GM18909 (cell line): ENCODE measurements around the gene HCRTR1.

Source experiments
- ATAC-seq: cut with Tn5 transposase; IDR thresholded peaks from one replicate; pipeline ENCODE4 v1.9.1; 2021; ENCODE audit warnings: mild to moderate bottlenecking; ENCODE audit not compliant: unreplicated experiment, poor library complexity

The HCRTR1 gene

DNA sequence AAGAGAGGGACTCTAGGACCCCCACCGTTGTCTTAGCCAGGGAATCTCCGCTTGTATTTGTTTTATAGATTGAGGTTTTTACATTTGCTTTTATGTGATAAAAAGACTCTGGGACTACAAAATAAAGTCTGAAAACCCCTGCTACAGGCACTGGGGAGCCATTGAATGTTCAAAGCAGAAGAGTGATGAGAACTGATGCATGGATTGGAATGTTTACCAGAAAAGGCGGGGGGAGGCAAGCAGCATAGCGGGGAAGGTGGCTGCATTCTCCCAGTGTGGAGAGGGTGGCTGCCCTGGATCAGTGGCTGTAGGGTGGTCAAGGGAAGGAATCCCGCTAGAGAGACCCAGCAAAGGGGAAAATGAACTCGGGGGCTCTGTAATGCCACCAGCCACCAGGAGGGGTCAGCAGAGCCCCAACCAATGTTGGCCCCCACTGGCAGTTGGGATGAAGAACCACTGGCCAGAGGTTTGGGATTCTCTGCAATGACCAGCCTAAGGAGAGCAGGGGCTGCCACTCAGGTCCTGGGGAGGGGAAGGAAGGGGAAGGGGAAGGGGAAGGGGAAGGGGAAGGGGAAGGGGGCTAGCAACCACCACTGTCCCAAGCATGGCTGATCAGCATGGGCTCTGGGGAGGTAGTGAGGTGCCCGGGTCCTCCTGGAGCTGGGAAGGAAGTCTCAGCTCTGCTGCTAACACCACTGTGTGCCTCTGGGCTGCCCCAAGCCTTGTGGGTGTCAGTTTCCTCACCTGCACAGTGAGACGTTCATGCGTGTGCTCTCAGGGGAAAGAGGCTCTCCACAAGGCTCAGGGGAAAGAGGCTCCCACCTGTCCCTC lies 46.3 kb downstream of the HCRTR1 start:
- no peak for ATAC-seq

DNA sequence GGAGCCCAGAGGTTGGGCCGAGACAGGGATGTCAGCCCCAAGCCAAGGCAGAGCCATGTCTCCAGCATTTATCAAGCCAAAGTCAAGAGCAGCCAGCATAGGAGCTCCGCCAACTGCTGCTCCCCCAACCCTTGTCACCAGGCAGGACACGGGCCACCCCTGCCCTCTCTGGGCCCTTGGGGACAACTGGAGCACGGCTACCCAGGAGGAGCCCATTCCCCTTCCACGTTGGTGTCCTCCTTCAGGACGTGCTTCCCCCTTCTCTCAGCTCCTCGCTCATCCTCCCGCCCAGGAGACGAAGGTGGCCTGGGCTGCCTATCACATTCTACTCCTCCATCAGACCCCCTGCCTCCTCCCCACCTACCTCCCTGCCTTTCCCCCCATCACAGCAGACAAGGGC lies 47.0 kb downstream of the HCRTR1 start:
- ATAC-seq = no peak

DNA sequence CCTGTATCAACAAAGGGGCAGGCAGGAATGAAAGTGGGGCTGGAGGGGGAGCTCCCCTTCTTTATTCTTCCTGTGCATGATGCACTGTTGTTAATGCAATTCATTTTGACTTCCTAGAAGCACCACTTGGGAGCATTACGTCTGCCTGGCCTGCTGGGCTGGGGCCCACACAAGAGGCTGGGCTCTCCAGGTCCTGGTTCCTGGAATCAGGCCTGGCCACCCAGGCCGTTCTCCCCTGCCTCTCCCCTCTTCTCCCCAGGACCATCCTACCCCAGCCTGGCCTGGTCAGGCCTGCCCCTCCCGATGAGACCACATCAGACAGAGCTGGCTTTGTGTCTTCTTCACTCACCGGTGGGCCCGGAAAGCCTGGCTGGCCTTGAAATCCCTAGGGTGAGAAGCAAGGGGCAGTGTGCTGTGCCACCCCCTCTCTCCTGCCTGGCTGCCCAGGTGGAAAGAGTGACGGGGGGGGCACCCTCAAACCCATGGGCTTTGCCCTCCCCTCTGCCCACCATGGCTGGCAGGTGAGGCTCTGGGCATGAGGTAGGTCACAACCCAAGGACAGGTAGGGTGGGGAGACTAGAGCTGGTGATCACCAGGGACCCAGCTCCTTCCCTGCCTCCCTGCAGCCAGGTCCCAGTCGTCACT lies 47.9 kb downstream of the HCRTR1 start:
- ATAC-seq = no peak

DNA sequence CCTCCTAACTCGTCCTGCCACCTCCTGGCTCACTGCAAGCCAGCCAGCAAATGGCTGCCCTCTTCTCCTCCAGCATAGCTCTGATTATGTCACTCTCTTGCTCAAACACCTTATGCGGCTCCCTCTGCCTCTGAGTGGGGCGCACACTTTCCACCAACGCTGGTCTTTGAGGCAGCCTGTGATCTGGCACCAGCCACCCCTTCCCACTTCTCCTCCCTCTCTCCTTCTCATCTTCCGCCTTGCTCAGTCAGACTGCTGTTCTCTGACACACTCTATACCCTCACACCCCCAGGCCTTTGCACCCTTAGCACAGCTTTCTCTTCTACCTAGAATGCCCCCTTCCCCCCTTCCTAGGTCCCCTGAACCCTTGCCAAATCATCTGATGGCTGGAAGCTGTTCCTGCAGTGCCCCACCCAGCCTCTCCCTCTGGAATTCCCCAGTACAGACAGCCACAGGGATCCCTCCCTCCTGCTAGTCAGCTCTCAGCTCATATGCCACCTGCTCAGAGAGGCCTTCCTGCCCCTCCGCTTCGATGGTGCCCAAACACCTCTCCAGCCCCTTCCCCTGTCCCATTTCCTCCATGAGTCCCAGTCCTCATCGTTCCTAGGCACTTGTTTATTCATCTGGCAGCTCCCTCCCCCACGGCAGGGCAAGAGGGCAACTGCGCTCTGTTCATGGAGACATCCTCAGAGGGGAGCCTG lies 48.9 kb downstream of the HCRTR1 start:
- ATAC-seq = no peak

DNA sequence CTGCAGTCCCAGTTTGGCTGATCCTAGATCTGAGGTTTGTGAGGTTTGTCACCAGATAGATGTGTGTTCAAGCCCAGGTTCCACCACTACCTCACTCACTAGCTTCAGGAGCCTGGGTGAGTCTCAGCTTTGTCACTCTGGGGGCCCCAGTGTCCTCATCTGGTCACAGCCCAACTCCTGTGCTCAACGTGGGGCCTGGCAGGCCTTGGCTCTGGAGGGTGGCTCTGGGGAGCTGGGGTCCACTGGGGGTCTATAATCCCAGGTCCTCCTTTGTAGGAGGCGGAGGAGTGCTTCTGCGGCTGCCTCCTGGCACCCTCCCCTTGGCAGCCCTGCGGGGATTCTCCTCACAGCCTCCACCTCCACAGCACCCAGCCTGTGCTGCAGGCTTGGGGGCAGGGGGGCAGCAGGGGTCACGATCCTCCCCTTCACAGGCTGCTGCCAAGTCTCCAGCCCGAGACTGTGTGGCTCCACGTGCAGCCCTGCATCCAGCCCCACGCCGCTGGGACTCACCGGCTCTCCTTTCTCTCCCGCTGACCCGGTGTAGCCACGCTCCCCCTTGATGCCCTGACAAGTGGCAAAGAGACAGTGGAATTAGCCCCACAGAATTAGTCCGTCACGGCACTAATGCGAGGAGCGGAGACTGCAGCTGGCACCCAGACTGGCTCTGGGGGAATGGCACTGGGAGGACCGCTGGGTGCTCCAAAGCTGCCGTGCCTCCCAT lies 49.7 kb downstream of the HCRTR1 start:
- no peak for ATAC-seq

DNA sequence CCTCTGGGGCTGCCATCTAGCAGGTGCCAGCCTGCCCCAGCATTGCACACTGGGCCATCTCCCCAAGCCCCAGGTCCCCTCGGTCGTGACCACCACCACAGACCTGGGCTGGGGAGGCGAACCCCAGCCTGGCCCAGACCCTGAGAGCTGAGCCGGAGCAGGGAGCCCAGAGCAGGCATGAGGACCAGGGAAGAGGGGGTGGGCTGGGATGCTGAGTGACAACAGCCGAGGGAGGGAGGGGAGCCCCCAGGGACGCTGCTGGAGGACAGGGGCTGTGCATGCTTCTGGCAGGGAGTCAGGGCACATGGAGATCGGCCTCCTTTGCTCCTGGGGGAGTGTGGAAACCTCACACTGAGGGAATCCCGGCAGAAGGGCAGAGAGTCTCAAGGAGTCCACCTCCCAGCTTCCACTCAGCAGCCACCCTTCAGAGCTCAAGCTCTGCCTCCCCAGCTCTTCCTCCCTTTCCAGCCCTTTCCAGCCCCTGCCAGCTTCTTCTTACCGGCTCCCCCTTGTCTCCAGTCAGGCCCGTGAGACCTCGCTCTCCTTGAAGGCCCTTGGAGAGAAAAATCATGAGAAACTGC lies 50.9 kb downstream of the HCRTR1 start:
- ATAC-seq = no peak

DNA sequence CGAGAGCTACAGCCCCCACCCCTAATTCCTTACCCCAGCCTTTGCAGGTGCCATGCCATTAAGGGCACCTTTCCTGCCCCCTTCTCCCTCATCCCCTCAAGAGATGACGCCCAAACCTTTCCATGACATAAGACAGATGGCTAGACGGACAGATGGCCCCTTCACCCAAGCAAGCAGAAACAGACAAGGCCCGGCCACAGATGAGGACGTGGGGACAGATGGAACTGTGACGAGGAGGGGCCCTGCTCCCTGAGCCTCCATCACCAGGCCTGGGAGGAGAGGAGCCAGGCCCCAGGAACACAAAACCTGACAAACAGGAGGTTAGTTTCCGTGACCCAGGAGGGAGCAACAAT lies 51.9 kb downstream of the HCRTR1 start:
- ATAC-seq = no peak

DNA sequence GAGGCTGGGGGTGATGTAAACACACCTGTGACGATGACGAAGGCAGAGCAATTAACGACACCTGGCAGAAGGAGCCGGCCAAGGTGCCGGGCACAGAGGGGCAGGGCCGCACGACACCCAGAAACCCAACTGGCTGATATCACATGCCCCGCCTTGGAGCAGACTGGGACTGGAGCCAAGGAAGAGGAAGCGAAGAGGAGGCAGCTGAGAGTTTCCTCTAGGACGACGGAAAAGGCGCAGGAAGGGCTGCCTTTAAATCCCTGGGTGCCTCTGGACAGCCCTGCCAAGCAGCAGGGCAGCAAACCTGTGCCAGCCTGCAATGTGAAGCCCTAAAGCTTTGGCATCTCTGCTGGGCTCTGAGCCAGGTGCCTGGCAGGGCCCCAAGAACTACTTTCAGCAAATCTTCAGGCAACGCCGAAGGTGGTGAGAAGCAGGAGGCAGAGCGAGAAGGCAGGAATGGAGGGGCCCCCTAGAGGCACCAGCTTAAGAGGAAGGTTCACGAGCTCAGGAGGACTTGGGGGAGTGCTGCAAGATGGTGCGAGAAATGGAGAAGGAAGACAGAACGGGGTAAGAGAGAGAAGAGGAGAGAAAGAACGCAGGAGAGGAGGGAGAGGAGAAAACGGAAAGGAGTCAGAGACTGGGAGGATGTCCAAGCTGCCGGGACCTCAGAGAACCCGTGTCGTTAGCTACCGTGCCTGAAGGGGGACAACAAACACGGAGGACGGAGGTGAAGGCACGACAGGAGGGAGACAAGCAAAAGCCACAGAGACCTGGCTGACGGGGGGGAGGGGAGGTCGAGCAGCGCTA lies 52.5 kb downstream of the HCRTR1 start:
- no peak for ATAC-seq

DNA sequence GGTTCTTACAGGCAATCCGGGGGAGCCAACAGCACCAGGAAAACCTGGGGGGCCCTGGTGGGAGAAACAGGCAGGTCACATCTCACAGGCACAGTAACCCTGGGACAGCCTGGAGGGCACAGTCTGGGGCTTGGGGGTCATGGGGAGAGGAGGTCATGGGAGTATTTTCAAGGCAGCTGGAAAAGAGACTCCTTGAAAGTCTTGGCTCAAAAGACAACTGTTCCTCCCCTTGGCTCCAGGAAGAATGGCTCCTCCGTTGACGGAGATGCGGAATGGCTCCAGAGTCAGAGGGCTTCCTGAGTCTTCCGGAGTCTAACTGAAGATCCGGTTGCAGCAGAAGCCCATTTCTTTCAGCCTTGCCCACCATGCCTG lies 53.1 kb downstream of the HCRTR1 start:
- no peak for ATAC-seq

DNA sequence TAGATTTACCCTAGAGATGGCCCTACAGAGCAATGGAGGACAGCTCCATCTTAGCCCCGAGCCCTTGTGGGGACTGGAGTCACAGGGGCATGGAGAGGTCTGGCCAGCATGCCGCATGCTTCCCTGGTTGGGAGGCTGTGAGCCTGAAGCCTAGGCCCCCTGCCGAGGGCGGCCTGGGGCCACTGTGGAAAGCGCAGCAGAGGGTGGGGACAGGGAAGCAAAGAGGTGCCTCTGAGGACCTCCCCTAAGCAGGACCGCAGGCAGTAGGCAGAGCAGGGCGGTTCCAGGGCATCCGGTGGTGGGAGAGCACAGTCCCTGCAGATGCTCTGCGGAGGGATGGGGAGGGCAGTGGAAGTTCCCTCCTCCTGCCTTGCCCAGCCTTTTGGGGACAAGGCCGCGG lies 53.7 kb downstream of the HCRTR1 start:
- no peak for ATAC-seq

DNA sequence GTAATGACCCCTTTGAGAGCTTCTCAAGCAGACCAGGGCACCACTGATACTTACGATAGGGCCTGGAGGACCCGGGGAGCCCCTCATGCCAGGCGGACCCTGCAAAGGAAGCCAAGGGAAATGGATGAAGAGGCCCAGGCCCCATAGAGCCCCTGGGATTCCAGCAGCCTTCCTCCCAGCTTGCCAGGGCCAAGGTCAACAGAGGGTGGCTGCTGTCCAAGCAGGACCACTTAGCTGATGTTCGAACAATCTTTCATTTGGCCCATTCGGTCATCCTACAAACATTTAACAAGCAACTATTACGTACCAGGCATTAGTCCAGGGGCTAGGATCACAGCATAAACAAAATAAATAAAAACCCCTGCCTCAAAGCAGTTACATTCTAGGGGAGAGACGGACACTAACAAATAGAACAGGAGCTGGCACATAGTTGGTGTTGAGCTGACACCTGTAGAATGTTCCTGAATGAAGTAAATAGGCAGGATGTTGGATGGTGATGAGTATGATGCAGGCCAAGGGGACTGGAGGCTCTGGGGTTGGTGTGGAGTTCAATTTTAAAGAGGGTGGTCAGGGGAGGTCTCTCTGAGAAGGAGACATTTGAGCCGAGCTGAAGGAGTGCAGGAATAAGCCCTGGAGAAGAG lies 54.2 kb downstream of the HCRTR1 start:
- ATAC-seq = no peak

DNA sequence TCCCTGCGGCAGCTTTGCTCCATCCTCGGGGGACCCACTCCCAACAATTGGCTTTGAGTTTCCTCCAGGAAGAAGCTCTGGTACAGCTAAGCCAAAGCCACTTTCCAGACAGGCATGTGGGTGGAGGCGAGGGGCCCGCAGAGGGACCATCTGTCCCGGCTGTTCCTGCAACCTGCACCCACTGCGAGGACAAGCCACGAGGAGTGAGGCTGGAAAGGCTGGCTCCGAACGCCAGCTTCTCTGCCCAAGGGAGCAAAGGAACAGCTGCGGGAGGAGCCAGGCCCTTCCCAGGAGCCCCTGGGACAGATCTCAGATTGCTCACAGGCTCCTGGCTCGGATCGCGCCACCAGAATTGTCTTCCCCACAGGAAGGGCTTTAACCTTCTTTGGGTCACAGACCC lies 55.5 kb downstream of the HCRTR1 start:
- no peak for ATAC-seq

DNA sequence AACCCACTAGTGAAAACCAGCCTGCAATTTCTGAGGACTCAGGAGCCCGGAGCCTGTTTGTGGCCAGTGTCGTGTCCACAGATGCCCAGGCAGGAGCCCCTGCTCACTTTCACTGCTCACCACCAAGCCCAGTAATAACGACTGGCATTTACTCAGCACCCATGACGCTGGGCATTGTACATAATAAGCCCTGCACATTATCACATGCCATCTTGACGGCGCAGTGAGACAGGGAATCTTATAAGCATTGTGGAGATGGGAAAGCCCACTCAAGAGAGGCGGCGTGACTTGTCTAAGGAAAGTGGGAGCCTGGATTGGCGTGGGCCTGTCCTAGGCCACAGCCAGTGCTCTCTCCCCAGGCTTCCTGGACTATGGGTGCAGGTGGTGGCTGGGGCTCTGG lies 55.9 kb downstream of the HCRTR1 start:
- ATAC-seq = no peak

DNA sequence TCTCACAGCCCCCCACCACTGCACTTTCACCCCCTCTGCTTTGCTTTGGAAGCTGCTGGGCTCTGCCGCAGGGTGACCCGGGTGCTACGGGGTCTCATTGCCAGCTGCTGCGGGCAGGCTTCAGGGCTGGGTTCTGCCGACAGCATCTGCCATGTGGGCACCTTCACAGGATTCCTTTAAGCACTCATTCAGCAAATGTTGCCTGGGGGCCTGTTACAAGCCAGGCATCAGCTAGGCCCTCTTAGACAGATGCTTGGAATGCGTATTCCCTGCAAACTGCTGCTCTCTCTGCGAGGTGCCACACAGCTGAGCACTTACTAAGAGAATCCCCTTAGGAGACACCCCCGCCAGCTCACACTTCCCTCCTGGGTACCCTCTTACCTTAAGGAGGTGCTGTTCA lies 57.1 kb downstream of the HCRTR1 start:
- ATAC-seq = no peak

DNA sequence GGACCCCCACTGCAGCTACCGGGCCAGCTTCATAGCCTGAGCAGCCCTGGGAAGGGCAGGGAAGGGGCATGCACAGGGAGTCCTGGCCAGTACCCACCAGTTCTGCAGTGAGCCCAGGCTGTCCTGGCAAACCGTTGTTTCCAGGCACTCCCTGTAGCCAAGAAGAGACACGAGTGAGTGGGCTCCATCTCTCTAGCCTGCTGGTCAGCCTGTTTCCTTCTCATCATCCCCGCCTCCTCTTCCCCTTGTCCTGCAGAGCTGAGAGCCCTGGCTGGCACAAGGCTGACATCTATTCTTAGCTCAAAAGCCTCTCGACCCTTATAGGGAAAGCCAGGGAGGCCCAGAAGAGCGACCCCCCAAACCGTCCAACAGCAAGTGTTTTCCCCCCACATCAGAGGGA lies 57.7 kb downstream of the HCRTR1 start:
- no peak for ATAC-seq

DNA sequence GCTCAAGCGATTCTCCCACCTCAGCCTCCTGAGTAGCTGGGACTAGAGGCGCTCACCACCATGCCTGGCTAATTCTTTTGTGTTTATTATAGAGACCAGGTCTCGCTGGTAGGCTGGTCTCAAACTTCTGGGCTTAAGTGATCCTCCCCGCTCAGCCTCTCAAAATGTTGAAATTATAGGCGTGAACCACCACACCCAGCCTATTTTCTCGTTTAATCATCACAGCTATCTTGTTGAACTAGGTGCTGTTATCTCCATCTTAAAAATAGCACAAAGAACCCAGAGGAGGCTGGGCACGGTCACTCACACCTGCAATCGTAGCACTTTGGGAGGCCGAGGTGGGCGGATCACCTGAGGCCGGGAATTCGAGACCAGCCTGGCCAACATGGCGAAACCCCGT lies 58.3 kb downstream of the HCRTR1 start:
- ATAC-seq = no peak
